Endothelial cell of umbilical vein (primary cell): ENCODE results near the gene ADNP. TPM values are rescaled to one million over a fixed set of nuclear protein-coding genes. Genes with fewer than 3 reads are reported as not detected.

Experiments
- BruUV-seq: library from RNA; stranded (reverse); fragments of 400-500 nt; replicated peaks from 2 replicates; lab custom pipeline; 2021; lab: Mats Ljungman, UMichigan
- CTCF ChIA-PET: fragments of 300-600, 350-600 bp; sonication (Branson Sonifier 250); formaldehyde crosslinking; loops from one replicate; lab custom pipeline; 2021; ENCODE audit warnings: antibody characterized with exemption, inconsistent platforms; lab: Charles Lee
- POLR2A ChIA-PET: fragments of 300-600, 350-600 bp; sonication (Branson Sonifier 250); formaldehyde crosslinking; loops from one replicate; lab custom pipeline; 2021; ENCODE audit warnings: antibody characterized with exemption, inconsistent platforms; lab: Charles Lee
- DNase-seq: peaks from one replicate; pipeline ENCODE4 v3.0.0-alpha.2; 2011; ENCODE audit warnings: low read depth, low spot score
- FAIRE-seq: peaks from 2 replicates; lab custom pipeline; 2011; peaks lifted over from hg19 to GRCh38; lab: Jason Lieb, UNC
- H2AFZ ChIP-seq: 2 replicates; pipeline ENCODE4 v1.6.0; 2012; ENCODE audit warnings: low read depth, low read length, control low read depth, inconsistent platforms
- H3K27ac ChIP-seq: 2 replicates; pipeline ENCODE4 v1.5.1; 2011; ENCODE audit warnings: low read depth, mild to moderate bottlenecking, control low read depth, low read length, moderate library complexity; ENCODE audit not compliant: insufficient read depth
- H3K27me3 ChIP-seq, 2 experiments: 2 replicates each; pipeline versions ENCODE4 v1.6.0 to v1.6.1; 2011; ENCODE audit warnings: low read length in 2 of 2, mixed read lengths in 1 of 2; ENCODE audit not compliant: control insufficient read depth in 2 of 2, insufficient read depth in 2 of 2
- H3K36me3 ChIP-seq, 2 experiments: 2 replicates in 1 of 2; 3 replicates in 1 of 2; pipeline ENCODE4 v1.5.1; 2011; ENCODE audit warnings: low read length in 2 of 2, mild to moderate bottlenecking in 1 of 2, moderate library complexity in 1 of 2; ENCODE audit not compliant: control insufficient read depth in 2 of 2, insufficient read depth in 2 of 2; ENCODE audit errors: extremely low read depth in 1 of 2
- H3K4me1 ChIP-seq: 3 replicates; pipeline ENCODE4 v1.5.1; 2011; ENCODE audit warnings: mild to moderate bottlenecking, low read length; ENCODE audit not compliant: control insufficient read depth, insufficient read depth; ENCODE audit errors: extremely low read depth
- H3K4me2 ChIP-seq: 2 replicates; pipeline ENCODE4 v1.6.1; 2011; ENCODE audit warnings: low read length, control low read depth, mixed read lengths; ENCODE audit not compliant: insufficient read depth
- H3K4me3 ChIP-seq, 3 experiments: fragments of 200-600 bp in 1 of 3; sonication (generic), shearing (Covaris generic) in 1 of 3; replicated peaks in 1 of 3; 2 replicates each; pipeline ENCODE4 v1.5.1; 2011 to 2016; ENCODE audit warnings: control low read depth in 3 of 3, low read length in 3 of 3, mild to moderate bottlenecking in 2 of 3, inconsistent platforms in 1 of 3, low read depth in 1 of 3, moderate library complexity in 1 of 3; ENCODE audit not compliant: insufficient read depth in 1 of 3
- H3K79me2 ChIP-seq: 2 replicates; pipeline ENCODE4 v1.6.0; 2012; ENCODE audit warnings: low read length, inconsistent platforms; ENCODE audit not compliant: control insufficient read depth, insufficient read depth
- H3K9ac ChIP-seq: replicated peaks from 2 replicates; pipeline ENCODE3; 2011; ENCODE audit warnings: low read length, control low read depth; ENCODE audit not compliant: insufficient read depth; ENCODE audit errors: extremely low read depth
- H3K9me1 ChIP-seq: replicated peaks from 3 replicates; pipeline ENCODE4 v1.6.0; 2011; ENCODE audit warnings: mild to moderate bottlenecking, low read length; ENCODE audit not compliant: control insufficient read depth, insufficient read depth; ENCODE audit errors: extremely low read depth
- H3K9me3 ChIP-seq: replicated peaks from 2 replicates; pipeline ENCODE4 v1.5.1; 2012; ENCODE audit warnings: low read length, inconsistent platforms; ENCODE audit not compliant: control insufficient read depth, insufficient read depth
- H4K20me1 ChIP-seq: replicated peaks from 2 replicates; pipeline ENCODE3; 2011; ENCODE audit warnings: mild to moderate bottlenecking, low read length; ENCODE audit not compliant: control insufficient read depth, insufficient read depth; ENCODE audit errors: extremely low read depth
- CTCF ChIP-seq, 2 donors: IDR thresholded peaks; 1 replicate in 1 of 2; 2 replicates in 1 of 2; pipeline ENCODE4 v1.5.1; 2011; ENCODE audit warnings: low read length in 2 of 2, mild to moderate bottlenecking in 2 of 2, moderate library complexity in 2 of 2, control low read depth in 1 of 2, inconsistent platforms in 1 of 2, low read depth in 1 of 2; ENCODE audit not compliant: insufficient read depth in 1 of 2; ENCODE audit errors: extremely low read depth in 1 of 2
- EZH2 ChIP-seq: IDR thresholded peaks from 2 replicates; pipeline ENCODE4 v1.6.1; 2012; ENCODE audit warnings: borderline replicate concordance, low read depth, mild to moderate bottlenecking, moderate library complexity, low read length, inconsistent platforms; ENCODE audit not compliant: severe bottlenecking
- POLR2AphosphoS5 ChIP-seq: IDR thresholded peaks from 2 replicates; pipeline ENCODE4 v1.6.1; 2012; ENCODE audit warnings: low read depth, mild to moderate bottlenecking, control low read depth, low read length, moderate library complexity; ENCODE audit not compliant: insufficient read depth
- dilution Hi-C: fragments of 300-500 bp; cut with MboI; formaldehyde crosslinking; loops from one replicate; pipeline ENCODE4 v1.15.0; 2019; ENCODE audit warnings: low sequenced_read_pairs; ENCODE audit not compliant: extremely low pct_ligation_motif_present
- intact Hi-C: fragments of 100-400 bp; cut with micrococcal nuclease; formaldehyde crosslinking; loops from one replicate; pipeline ENCODE4 v1.10.0; 2022
- polyA plus RNA-seq, 4 experiments: library from polyadenylated mRNA; depleted of rRNA in 3 of 4; stranded (reverse) in 3 of 4; unstranded in 1 of 4; fragments of >200 nt; gene quantifications; 2 replicates each; pipeline versions ENCODE4 v1.2.1 to v1.2.3, GENCODE V29; 2011 to 2012; ENCODE audit warnings: missing spikeins in 1 of 4
- total RNA-seq: library from RNA; stranded (reverse); gene quantifications from 2 replicates; pipeline ENCODE4 v1.2.3, GENCODE V29; 2021

Gene ADNP
- total and polyA plus RNA-seq, 2 donors (not counting 3 experiments of a cell fraction or from before 2014, with no cell fraction given), result 17.8 to 66.0 TPM

GRCh38 chr20:50953821-50954220 is 22.6 kb upstream of the ADNP start:
- Histone ChIP-seq H3K36me3 (peaks cover 3 to 22% of the 10 kb centered on the region in 2 experiments), H3K27me3 (no peaks in the 10 kb centered on the region), H3K79me2 (peaks cover 70% of the 10 kb centered on the region), H3K4me3 (no peak overlapping the region), H3K4me2 (no peak overlapping the region), H3K9me3 (no peaks in the 10 kb centered on the region), H3K27ac (no peak overlapping the region), H2AFZ (no peak overlapping the region), H4K20me1 (no peaks in the 10 kb centered on the region), H3K9ac (no peak overlapping the region), H3K9me1 (no peaks in the 10 kb centered on the region), H3K4me1 (peaks cover 13% of the 10 kb centered on the region)
- intact Hi-C loops, result no loop called here
- FAIRE-seq, result no peak
- BruUV-seq, result no TSS peak
- TF ChIP-seq POLR2AphosphoS5, result no peak
- POLR2A ChIA-PET, result no interaction called here
- CTCF ChIA-PET, result no interaction called here
- dilution Hi-C loops, result no loop called here
- no peak for DNase-seq

DNA sequence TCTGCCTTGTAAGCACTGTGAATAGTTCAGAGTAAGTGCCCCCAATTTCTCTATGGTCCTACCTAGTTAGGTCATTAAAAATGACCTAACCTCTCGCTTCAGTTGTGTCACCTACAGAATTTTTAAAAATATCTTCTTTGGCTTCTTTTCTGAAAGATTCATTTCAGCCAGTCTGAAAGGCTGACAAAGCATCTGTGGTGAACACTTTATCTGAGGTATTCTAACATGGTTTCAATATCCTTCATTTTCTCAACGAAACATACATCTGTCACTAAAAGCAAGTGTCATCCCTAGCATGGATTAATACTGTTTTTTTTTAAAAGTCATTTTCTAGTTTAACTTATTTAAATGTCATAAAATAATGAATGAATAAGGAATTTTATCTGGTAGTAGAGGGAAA is 22.0 kb upstream of the ADNP start:
- H3K9me1 ChIP-seq, result no peaks in the 10 kb centered on the region
- FAIRE-seq (no peak), DNase-seq (no peak)
- ChIA-PET POLR2A (no interaction called here), CTCF (no interaction called here)
- H3K27ac ChIP-seq, result no peak overlapping the region
- H3K79me2 ChIP-seq, result peaks cover 69% of the 10 kb centered on the region
- H3K4me2 ChIP-seq, result no peak overlapping the region
- no peaks in the 10 kb centered on the region for H3K27me3 ChIP-seq
- peaks cover 13% of the 10 kb centered on the region for H3K4me1 ChIP-seq
- H3K9me3 ChIP-seq, result no peaks in the 10 kb centered on the region
- dilution Hi-C loops, result no loop called here
- H3K9ac ChIP-seq, result no peak overlapping the region
- no peak overlapping the region for H2AFZ ChIP-seq
- H3K36me3 ChIP-seq, result peaks cover 3 to 24% of the 10 kb centered on the region in 2 experiments
- BruUV-seq, result no TSS peak
- no peaks in the 10 kb centered on the region for H4K20me1 ChIP-seq
- H3K4me3 ChIP-seq, result no peak overlapping the region
- TF ChIP-seq EZH2 (no peak), CTCF (IDR thresholded peaks at IDR 0.05; ENCODE audit: extremely low read depth in 1 of 2, insufficient read depth in 1 of 2, low read depth in 1 of 2, low read length in 2 of 2) (no peak)
- intact Hi-C loops, result no loop called here
